GM20000 (cell line): Measurements from ENCODE around the gene AIFM1.

Source experiments
- DNase-seq: peaks from one replicate; pipeline ENCODE4 v3.0.0; 2012; ENCODE audit warnings: low spot score
- TF ChIP-seq, protein P1 (sequence below): IDR thresholded peaks from 2 replicates; pipeline ENCODE4 v1.5.1; 2012; ENCODE audit warnings: mild to moderate bottlenecking, control low read depth; ENCODE audit errors: extremely low read depth, missing control alignments

Gene AIFM1

DNA sequence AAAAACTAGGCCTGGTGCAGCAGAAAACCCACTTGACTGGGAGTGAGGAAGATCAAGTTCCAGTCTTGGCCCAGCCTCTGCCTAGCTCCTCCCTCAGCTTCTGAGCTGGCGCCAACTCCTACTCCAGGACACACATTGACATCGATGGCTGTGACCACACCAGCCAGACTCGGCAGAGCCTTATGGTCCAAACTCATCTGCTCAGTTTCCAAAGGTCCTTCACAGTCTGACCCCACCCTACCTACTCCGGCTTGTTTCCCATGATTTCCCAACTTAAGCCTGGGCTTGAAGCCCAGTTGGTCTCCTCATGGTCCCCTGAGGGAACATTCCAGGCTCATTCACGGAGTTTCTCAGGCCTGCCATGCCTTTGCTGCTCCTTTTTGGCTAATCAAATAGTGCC lies 65.5 kb downstream of the AIFM1 start:
- no peak for DNase-seq
- TF ChIP-seq, protein P1, sequence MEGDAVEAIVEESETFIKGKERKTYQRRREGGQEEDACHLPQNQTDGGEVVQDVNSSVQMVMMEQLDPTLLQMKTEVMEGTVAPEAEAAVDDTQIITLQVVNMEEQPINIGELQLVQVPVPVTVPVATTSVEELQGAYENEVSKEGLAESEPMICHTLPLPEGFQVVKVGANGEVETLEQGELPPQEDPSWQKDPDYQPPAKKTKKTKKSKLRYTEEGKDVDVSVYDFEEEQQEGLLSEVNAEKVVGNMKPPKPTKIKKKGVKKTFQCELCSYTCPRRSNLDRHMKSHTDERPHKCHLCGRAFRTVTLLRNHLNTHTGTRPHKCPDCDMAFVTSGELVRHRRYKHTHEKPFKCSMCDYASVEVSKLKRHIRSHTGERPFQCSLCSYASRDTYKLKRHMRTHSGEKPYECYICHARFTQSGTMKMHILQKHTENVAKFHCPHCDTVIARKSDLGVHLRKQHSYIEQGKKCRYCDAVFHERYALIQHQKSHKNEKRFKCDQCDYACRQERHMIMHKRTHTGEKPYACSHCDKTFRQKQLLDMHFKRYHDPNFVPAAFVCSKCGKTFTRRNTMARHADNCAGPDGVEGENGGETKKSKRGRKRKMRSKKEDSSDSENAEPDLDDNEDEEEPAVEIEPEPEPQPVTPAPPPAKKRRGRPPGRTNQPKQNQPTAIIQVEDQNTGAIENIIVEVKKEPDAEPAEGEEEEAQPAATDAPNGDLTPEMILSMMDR: no peak

DNA sequence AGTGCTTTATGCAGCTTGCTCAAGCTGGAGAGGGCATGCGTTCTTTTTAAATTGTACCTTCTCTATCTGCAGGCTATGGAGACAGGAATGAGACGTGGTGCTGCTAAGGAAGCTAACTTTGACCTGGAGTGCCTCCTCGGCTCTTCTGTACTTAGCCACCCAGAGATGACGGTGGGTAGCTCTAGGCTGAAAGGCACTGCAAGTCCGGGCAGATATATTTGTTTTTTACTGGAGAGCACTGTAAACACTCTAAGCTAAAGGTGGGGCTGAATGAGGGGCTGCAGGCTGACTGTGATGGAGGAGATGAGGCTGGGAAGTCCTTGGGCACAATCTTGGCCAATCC lies 67.5 kb downstream of the AIFM1 start:
- no peak for DNase-seq
- TF ChIP-seq, protein P1: no peak

- DNase-seq: no peak
- TF ChIP-seq, protein P1: no peak
These were observed 68.0 kb downstream of the AIFM1 start for GRCh38 chrX:130097507-130098209.

GRCh38 chrX:130095249-130096030 lies 70.2 kb downstream of the AIFM1 start:
- no peak for DNase-seq
- TF ChIP-seq, protein P1: no peak

DNA sequence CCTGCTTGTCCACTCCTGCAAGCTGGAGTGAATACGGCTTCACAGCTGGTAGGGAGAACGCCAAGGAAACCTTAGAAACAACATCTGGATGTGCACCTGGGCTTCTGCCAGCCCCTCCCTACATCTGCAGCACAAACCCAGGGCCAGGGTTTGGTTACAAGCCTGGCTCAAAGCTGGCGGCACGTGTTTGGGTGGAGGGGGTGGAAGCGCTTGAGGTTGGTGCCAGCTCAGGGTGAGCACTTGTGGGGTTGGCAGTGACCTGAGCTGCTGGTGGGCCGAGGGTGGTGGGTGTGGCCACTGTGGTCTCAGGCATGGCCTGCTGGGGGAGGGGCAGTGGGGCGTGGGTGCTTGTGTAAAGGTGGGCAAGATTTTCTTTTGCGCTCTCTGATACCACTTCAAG lies 70.9 kb downstream of the AIFM1 start:
- TF ChIP-seq, protein P1: no peak
- no peak for DNase-seq

DNA sequence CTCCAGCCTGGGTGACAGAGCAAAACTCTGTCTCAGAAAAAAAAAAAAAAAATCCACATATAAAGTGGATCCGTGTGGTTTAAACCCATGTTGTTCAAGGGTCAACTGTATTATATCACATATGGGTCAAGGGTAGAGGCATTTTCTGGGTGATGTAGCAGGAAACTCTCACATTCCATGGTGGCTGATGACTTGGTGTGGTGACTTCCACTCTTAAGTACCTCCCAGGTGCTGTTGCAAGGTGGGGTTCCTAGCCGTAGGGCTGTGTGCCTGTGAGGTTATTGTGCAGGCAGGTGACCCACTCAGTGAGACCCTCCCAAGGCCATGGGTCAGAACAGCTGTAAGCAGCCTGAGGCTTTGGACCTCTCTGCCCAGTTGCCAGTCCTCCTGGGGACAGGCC lies 72.4 kb downstream of the AIFM1 start:
- no peak for DNase-seq
- TF ChIP-seq, protein P1: no peak

- TF ChIP-seq, protein P1: no peak
- peak; percentile 83 for DNase-seq
These were observed 73.6 kb downstream of the AIFM1 start for GRCh38 chrX:130091980-130092522.
